Measurements from ENCODE around the gene PACSIN1. TPM values are rescaled to one million over a fixed set of nuclear protein-coding genes. Genes with fewer than 3 reads are reported as not detected.

PACSIN1 gene
- total RNA-seq, 1 donor from 2014 or later: 0.41 TPM

DNA sequence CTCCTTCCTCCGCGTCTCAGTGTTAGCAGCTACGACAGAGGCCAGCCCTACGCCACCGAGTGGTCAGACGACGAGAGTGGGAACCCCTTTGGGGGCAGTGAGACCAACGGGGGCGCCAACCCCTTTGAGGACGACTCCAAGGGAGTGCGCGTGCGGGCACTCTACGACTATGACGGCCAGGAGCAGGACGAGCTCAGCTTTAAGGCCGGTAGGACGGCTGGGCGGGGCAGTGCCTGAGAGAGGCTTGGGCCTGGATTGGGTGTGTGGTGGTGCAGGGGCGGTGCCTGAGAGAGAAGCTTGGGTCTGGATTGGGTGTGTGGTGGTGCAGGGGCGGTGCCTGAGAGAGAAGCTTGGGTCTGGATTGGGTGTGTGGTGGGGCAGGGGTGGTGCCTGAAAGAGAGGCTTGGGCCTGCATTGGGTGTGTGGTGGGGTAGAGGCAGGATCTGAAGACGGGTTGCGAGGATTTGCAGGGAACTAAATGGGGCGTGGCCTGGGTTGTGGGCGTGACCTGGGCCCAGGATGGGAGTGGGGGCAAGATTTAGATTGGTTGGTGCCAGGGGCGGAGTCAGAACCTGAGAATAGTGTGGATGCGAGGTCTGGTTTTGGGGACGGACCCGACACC, 65.8 kb downstream of the PACSIN1 start:
- TF ChIP-seq, protein P1, sequence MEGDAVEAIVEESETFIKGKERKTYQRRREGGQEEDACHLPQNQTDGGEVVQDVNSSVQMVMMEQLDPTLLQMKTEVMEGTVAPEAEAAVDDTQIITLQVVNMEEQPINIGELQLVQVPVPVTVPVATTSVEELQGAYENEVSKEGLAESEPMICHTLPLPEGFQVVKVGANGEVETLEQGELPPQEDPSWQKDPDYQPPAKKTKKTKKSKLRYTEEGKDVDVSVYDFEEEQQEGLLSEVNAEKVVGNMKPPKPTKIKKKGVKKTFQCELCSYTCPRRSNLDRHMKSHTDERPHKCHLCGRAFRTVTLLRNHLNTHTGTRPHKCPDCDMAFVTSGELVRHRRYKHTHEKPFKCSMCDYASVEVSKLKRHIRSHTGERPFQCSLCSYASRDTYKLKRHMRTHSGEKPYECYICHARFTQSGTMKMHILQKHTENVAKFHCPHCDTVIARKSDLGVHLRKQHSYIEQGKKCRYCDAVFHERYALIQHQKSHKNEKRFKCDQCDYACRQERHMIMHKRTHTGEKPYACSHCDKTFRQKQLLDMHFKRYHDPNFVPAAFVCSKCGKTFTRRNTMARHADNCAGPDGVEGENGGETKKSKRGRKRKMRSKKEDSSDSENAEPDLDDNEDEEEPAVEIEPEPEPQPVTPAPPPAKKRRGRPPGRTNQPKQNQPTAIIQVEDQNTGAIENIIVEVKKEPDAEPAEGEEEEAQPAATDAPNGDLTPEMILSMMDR (IDR thresholded peaks at IDR 0.05): no peak
- TF ChIP-seq EZH2 (IDR thresholded peaks at IDR 0.05): no peak
- TF ChIP-seq EZH2phosphoT487 (IDR thresholded peaks at IDR 0.05): no peak
- H3K4me1 Mint-ChIP-seq: peaks cover 6% of the 10 kb centered on the region
- no peak overlapping the region for H3K4me2 ChIP-seq
- peak; percentile 59 for DNase-seq (ENCODE audit: low spot score)
- no peaks in the 10 kb centered on the region for H3K27me3 ChIP-seq
- H3K4me3 Mint-ChIP-seq: peak overlapping the region; percentile 76
- no peaks in the 10 kb centered on the region for H3K9me3 ChIP-seq (ENCODE audit: low read depth)
- H3K27ac Mint-ChIP-seq: no peak overlapping the region
- H3K36me3 Mint-ChIP-seq: no peaks in the 10 kb centered on the region
- no peak overlapping the region for H2AFZ ChIP-seq (replicated peaks)
- no peak overlapping the region for H3K27ac ChIP-seq
- no peaks in the 10 kb centered on the region for H3K79me2 ChIP-seq (ENCODE audit: low read depth)
- H3F3A ChIP-seq (ENCODE audit: low read depth): peaks cover 3% of the 10 kb centered on the region
- H3K36me3 ChIP-seq: no peaks in the 10 kb centered on the region
- H4K20me1 ChIP-seq (ENCODE audit: low read depth): no peaks in the 10 kb centered on the region
- peaks cover 2% of the 10 kb centered on the region for H3K4me1 ChIP-seq
- H3K9ac ChIP-seq: no peak overlapping the region
- peaks cover 4% of the 10 kb centered on the region for H3K27me3 Mint-ChIP-seq (ENCODE audit: insufficient read depth, low read depth)
- H3K9me3 Mint-ChIP-seq: no peaks in the 10 kb centered on the region
- no peak overlapping the region for H3K4me3 ChIP-seq

DNA sequence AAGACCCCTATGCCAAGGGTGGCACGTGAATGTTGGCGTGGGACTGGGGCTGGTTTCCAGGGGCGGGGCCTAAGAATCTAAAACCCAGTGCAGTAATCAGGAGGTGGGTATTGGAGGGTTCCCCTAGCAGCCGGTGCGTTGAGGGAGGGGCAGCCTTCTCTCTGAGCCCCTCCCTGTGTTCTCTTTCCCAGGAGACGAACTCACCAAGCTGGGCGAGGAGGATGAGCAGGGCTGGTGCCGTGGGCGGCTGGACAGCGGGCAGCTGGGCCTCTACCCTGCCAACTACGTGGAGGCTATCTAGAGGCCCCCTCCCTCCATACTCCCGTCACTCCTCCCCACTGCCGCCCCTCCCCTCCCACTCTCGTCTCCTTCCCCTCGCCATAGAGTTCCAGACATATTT, 66.4 kb downstream of the PACSIN1 start:
- Histone ChIP-seq H4K20me1 (ENCODE audit: low read depth) (no peaks in the 10 kb centered on the region), H3K79me2 (ENCODE audit: low read depth) (no peaks in the 10 kb centered on the region), H3K36me3 (no peaks in the 10 kb centered on the region), H2AFZ (replicated peaks) (no peak overlapping the region), H3K4me1 (no peaks in the 10 kb centered on the region), H3K27ac (no peak overlapping the region), H3K27me3 (no peaks in the 10 kb centered on the region), H3K4me2 (no peak overlapping the region), H3K4me3 (no peak overlapping the region), H3F3A (ENCODE audit: low read depth) (peaks cover 3% of the 10 kb centered on the region), H3K9ac (no peak overlapping the region), H3K9me3 (ENCODE audit: low read depth) (no peaks in the 10 kb centered on the region)
- Mint-ChIP-seq H3K9me3 (no peaks in the 10 kb centered on the region), H3K4me3 (peak overlapping the region; percentile 76), H3K27ac (no peak overlapping the region), H3K36me3 (no peaks in the 10 kb centered on the region), H3K4me1 (peaks cover 9% of the 10 kb centered on the region), H3K27me3 (ENCODE audit: insufficient read depth, low read depth) (peaks cover 4% of the 10 kb centered on the region)
- DNase-seq (ENCODE audit: low spot score): no peak
- TF ChIP-seq, protein P1 (IDR thresholded peaks at IDR 0.05): no peak
- TF ChIP-seq EZH2 (IDR thresholded peaks at IDR 0.05) (no peak), EZH2phosphoT487 (IDR thresholded peaks at IDR 0.05) (no peak)

DNA sequence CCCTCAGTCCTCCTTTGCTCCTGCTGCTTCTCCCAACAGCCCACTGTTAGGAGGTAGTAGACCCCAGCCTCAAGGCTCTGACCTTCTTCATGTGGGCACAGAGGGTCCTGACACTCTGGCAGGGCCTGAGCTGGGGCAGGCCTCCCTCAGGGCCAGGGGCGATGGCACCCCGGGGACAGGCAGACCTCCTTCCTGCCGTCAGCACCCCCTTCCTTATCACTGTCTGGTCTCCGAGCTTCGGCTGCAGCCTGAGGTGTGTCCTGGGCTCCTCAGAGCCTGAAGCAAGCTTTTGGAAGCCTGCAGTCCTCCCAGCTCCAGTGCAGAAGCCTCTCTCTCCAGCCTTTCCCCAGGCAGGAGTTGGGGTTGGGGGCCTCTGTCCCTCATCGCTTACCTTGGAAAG, 68.3 kb downstream of the PACSIN1 start:
- Mint-ChIP-seq H3K27ac (no peak overlapping the region), H3K27me3 (ENCODE audit: insufficient read depth, low read depth) (peaks cover 2% of the 10 kb centered on the region), H3K36me3 (no peaks in the 10 kb centered on the region), H3K9me3 (no peaks in the 10 kb centered on the region), H3K4me3 (no peak overlapping the region), H3K4me1 (peaks cover 7% of the 10 kb centered on the region)
- no peak overlapping the region for H3K9ac ChIP-seq
- no peak overlapping the region for H3K4me2 ChIP-seq
- no peak overlapping the region for H3K27ac ChIP-seq
- H3K9me3 ChIP-seq (ENCODE audit: low read depth): no peaks in the 10 kb centered on the region
- no peaks in the 10 kb centered on the region for H3K36me3 ChIP-seq
- H3K27me3 ChIP-seq: no peaks in the 10 kb centered on the region
- no peaks in the 10 kb centered on the region for H3K79me2 ChIP-seq (ENCODE audit: low read depth)
- H3K4me1 ChIP-seq: no peaks in the 10 kb centered on the region
- H2AFZ ChIP-seq (replicated peaks): no peak overlapping the region
- TF ChIP-seq, protein P1 (IDR thresholded peaks at IDR 0.05): no peak
- no peak for TF ChIP-seq EZH2phosphoT487 (IDR thresholded peaks at IDR 0.05)
- no peak for TF ChIP-seq EZH2 (IDR thresholded peaks at IDR 0.05)
- no peak for DNase-seq (ENCODE audit: low spot score)
- H3F3A ChIP-seq (ENCODE audit: low read depth): no peaks in the 10 kb centered on the region
- H3K4me3 ChIP-seq: no peak overlapping the region
- no peaks in the 10 kb centered on the region for H4K20me1 ChIP-seq (ENCODE audit: low read depth)

Data from neural progenitor cell (in vitro differentiated cells).